Left renal pelvis (tissue), 4 donors: ENCODE measurements around the gene CPNE9. TPM values are rescaled to one million over a fixed set of nuclear protein-coding genes. Genes with fewer than 3 reads are reported as not detected.
A peak's percentile ranks its signal among the peaks of the same experiment; 100 is the strongest.

Experiments used
- DNase-seq, 4 donors: peaks; one replicate each; pipeline ENCODE4 v3.0.0-alpha.2; 2013; ENCODE audit warnings: low read depth in 4 of 4, low spot score in 3 of 4
- polyA plus RNA-seq, 4 donors: library from polyadenylated mRNA; unstranded; fragments of 120-200 nt; gene quantifications; one replicate each; pipeline ENCODE4 v1.2.1, GENCODE V29; 2013; ENCODE audit not compliant: insufficient read length in 4 of 4

Gene CPNE9
- polyA plus RNA-seq, 4 donors, result 0.15 to 0.17 TPM; not detected in 2

DNA sequence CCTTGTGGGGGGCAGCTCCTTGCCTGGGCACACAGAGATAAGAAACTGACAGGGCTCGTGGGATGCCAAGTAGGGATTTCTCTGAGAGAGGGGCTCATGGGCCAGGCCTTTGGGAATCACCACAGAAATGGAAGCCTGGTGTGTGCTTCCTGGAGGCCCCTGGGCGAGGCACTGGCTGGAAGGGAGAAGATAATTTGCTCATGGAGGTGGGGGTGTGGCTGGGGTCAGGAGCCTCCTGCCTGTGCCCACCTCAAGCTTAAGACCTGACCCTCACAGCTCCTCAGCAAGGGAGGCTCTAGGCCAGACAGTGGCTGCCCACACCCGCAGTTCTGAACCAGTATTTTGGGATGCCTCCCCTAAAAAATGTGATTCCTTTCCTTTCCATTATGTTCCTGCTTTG, 16.9 kb upstream of the CPNE9 start:
- DNase-seq, result no peak

GRCh38 chr3:9687514-9687913, 16.1 kb upstream of the CPNE9 start:
- DNase-seq, result no peak

DNA sequence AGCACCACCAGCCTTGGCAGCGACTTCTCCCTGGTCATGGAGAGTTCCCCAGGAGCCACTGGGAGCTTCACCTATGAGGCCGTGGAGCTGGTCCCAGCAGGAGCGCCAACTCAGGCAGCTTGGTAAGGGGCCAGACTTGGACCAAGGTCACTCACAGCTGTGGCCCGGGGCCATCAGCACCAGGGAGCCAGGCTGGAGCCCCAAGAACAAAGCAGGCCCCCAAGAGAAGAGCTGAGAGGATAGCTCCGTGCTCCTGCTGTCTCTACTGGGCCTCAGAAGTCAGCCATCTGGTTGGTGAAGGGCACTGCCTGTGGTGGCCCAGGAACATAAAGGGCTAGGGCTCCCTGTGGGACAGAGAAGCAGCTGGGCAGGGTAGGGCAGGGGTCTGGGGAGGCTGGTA, 14.7 kb upstream of the CPNE9 start:
- DNase-seq, result no peak

DNA sequence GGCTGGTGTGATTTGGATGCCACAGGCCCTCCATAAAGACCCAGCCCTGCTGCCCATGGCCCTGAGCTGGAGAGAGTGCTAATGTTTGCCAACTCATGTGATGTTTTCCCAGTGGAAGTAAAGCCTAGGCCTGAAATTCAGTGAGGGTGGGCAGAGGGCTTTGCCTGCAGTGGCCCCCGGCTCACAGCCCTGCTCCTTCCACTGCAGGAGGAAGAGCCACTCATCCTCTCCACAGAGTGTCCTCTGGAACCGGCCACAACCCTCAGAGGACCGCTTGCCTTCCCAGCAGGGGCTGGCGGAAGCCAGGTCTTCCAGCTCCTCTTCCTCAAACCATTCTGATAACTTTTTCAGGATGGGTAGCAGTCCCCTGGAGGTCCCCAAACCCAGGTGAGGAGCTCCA, 13.9 kb upstream of the CPNE9 start:
- no peak for DNase-seq

DNA sequence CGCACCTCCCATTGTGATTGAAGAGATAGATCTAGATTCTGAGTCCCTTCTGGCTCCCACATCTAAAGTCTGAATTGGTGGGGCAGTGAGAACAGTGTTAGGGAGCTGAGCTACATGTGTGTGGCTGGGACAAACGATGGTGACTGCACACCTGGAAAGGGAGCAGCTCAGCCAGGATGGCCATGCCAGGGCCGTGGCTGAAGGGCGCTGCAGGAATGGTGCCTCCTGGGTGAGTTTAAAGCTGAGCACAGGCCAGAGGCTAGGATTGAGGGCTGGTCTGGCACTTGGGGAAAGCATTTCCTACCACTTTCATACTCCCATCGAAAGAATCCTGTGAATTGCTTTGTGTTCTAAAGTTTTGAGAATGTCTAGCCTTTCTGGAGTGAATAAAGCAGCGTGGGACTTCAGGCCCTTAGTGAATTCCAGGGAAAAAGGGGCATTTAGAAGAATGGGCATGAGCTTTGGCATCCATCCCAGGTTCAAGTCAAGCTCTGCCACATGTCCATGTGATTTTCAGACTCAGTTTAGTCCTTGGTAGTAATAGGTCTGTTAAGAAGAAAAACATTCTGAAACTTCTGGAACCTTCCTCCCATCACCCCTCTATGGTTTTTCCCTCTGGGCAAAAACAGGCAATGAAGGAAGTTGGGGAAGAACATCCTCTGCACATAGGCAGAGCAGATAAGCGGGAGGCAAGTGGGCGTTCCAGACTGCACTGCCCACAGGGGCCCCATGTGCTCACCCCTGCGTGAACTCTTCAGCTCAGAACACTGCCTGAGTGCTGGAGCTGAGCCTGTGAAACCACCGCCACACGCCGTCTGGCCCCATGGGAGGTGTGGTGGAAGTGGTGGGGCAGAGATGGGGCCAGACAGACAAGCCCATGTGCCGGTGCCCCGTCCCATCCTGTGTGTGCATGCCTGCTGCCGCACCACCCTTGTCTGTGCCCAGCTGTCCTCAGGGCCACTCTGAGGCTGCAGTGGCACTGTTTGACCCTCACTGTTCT, 12.9 kb upstream of the CPNE9 start:
- DNase-seq, result no peak

DNA sequence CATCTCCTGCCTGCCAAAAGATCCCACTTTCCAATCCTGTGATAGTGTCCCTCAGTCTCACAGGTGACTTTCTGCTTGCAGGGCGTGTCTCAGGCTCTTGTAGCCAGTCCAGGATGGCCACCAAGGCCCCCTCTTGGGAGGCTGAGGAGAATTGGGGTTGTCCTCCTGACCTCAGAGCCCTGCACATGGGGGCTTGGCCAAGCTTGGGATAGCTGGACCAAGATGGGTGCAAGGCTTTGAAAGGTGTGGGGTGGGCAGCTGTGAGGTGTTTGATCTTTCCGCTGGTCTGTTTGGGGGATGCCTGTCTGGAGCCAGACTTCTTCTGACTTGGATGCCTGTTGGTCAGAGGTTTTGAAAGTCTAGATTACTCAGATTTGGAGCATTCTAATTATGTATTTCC, 12.0 kb upstream of the CPNE9 start:
- no peak for DNase-seq

GRCh38 chr3:9692416-9692815, 11.2 kb upstream of the CPNE9 start:
- DNase-seq, result no peak

GRCh38 chr3:9695345-9695744, 8.3 kb upstream of the CPNE9 start:
- DNase-seq, result no peak

DNA sequence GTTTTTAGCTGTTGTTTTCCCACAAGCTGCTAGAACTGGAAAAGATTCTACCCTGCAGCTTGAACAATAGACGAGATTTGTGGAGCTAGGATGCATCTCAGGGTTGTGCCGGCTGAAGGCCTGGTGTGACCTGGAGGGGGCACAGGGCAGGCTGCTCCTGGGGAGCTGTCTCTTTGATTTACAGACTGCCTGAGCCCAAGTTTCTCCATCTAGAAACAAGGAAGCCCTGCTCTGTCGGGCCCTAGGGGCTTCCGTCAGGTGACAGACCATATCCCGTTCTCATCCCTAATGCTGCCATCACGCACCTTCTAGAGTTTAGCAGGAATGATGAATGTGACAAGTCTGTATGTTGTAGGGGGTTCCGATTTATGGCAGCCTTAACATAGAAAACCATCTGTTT, 7.9 kb upstream of the CPNE9 start:
- DNase-seq, result no peak

DNA sequence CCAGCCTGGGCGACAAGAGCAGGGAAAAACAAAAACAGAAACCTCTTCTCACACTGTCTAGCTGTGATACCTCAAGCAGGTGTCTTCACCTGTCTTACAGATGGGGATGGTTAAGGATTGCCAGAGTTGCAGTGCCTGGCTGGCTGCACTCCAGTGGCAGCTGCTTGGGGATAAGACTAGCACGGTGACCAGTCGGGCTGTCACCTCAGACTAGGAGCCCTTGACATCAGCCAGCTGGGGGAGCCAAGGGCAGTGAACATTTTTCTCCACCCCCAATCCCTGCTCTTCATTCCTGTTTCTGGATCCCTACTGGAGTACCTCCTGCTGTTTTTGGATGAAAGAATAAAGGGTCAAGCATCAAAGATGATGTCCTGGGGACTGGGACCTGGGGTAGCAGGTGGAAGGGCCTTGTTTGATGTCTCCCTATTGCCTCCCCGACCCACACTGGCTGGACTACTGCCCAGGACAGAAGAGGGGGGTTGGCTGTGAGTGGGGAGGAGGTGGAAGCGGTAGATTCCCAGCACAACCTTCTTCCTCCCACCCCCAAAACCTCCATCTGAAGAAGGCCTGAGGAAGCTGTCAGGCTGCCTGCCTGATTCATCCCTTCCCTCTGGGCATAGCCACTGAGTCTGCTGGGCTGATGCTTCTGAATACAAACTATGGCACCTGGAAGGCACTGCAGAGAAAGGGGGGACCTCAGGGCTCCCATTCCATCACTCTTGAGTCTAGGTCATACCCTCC, 7.0 kb upstream of the CPNE9 start:
- DNase-seq, result no peak

- DNase-seq, result no peak
Measured at GRCh38 chr3:9697892-9698291, 5.7 kb upstream of the CPNE9 start.

GRCh38 chr3:9698293-9698692, 5.3 kb upstream of the CPNE9 start:
- DNase-seq, result no peak

- no peak for DNase-seq
Measured at GRCh38 chr3:9700536-9700935, 3.1 kb upstream of the CPNE9 start.

DNA sequence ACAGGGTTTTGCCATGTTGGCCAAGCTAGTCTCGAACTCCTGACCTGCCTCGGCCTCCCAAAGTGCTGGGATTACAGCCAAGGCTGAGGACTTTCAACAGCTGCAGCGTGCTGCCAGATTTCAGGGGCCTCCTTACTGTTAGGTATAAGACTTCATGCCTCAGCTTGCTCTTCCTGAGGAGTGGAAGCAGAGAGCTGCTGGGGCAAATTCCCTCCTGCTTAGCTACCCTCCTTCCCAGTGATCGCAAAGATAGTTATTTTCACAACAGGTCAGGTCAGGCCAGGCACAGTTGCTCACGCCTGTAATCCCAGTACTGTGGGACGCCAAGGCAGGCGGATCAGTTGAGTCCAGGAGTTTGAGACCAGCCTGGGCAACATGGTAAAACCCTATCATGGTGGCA, 2.6 kb upstream of the CPNE9 start:
- DNase-seq, result no peak

- DNase-seq, result no peak
Measured at GRCh38 chr3:9701711-9702110, 1.9 kb upstream of the CPNE9 start.

DNA sequence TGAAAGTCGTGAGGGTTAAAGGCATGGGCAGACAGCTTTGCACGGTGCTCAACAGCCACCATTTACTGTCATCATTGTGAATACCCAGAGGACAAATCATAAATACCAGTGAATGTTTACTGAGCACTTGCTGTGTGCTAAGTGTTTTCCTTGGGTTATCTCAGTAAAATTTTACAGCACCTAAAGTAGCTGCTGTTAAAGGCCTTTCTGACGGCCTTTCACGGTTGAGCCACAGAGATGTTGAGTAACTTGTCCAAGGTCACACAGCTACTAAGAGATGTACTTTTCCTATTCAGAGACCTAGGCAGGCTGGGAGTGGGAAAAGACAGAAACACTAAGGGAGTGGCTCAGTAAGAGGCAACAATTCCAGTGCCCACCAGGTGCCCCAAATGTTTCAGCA, 393 bp upstream of the CPNE9 start:
- no peak for DNase-seq

DNA sequence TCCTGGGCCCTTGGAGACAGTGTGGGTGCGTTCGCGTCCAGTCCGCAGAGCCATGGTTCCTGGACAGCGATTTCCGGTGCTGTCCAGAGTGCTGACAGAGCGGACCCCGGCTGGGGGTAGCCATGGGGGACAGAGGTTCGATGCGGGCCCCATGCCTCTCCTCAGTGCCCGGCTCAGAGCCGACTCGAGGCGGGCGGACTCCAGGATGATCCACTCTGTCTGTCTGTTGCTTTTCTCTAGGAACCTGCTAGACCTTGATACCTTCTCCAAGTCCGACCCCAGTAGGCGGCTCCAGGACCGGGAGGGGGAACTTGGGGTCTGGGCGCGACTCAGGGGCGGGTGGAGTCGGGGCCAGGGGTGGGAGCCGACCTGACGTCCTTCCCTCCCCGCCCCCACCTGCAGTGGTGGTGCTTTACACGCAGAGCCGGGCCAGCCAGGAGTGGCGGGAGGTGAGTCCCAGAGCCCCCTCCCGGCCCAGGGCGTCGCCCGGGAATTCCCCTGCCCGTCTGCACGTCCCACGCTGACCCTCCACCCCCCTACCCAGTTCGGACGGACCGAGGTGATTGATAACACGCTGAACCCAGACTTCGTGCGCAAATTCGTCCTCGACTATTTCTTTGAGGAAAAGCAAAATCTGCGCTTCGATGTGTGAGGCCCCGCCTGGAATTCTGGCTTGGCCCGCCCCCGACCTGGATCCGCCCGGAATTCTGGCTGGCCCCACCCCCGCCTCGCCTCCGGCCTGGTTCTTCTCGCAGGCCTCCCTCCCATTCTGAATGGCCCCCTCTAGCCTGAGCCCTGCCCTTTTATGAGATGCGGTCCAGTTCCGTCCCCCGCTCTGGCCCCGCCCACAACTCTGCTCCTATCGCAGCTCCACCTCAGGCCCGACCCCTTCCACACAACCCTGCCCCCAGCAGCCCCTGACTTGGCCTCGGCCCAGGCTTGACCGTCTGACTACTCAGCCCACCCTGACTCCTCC, 1.0 kb downstream of the CPNE9 start:
- peak in 3 of 4 donors; percentile 18 to 22 (median 19) for DNase-seq

DNA sequence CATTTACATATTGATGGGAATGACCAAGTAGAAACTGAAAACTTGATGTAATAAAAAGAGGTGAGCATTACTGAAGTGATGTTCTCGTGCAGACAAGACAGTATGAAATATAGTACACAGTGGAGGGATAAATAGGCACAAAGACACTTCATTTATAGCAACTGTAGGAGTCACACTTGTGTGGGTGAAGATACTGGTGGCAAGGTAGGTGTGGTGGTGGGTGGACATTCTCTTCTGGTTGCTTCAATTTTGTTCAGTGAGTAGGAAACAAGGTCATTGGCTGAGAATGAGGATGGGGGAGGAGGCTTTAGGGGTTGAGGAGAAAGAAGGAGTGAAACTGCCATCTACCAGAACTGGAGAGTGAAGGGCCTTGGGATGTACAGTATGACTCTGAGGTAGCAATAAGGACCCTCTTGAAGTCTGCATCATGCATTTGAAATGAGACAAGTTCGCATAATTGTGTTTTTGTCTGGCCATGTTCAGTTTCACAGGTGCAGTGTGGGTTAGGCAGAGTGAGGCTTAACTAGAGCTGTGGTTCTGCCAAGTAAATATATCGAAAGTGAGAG, 6.6 kb downstream of the CPNE9 start:
- no peak for DNase-seq

DNA sequence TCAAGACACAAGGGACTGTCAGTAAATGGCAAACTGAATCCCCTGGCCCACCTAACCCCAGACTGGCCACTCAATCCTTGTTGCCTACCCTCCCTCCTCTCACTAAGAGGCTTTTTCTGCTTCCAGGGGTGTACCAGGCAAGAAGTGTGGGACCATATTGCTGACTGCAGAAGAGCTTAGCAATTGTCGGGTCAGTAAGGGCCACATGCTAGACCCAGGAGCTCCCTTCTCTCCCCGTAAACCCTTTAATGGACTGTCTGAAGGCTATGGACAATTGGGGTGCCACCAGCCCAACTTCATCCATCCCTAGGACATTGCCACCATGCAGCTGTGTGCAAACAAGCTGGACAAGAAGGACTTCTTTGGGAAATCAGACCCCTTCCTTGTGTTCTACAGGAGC, 8.8 kb downstream of the CPNE9 start:
- no peak for DNase-seq

DNA sequence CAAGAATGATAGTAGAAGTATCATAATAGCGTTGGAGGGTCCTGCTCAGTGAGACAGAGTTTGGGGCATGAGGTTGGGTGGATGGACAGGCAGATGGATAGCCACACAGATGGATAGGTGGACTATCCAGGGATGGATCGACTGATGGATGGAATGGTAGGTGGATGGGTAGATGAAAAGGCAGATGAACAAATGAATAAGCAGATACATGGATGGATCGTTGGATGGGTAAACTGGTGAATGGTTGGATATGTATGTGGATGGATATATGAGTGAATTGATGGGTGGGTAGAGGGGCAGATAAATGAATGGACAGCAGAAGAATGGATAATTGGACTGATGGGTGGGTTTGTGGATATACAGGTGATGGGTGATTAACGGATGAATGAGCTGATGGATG, 9.5 kb downstream of the CPNE9 start:
- DNase-seq, result no peak
